Endothelial cell of umbilical vein (primary cell): ENCODE data around the gene NECTIN4. TPM values are rescaled to one million over a fixed set of nuclear protein-coding genes. Genes with fewer than 3 reads are reported as not detected.

Source experiments
- BruUV-seq: library from RNA; stranded (reverse); fragments of 400-500 nt; replicated peaks from 2 replicates; lab custom pipeline; 2021; lab: Mats Ljungman, UMichigan
- CTCF ChIA-PET: fragments of 300-600, 350-600 bp; sonication (Branson Sonifier 250); formaldehyde crosslinking; loops from one replicate; lab custom pipeline; 2021; ENCODE audit warnings: antibody characterized with exemption, inconsistent platforms; lab: Charles Lee
- POLR2A ChIA-PET: fragments of 300-600, 350-600 bp; sonication (Branson Sonifier 250); formaldehyde crosslinking; loops from one replicate; lab custom pipeline; 2021; ENCODE audit warnings: antibody characterized with exemption, inconsistent platforms; lab: Charles Lee
- DNase-seq: peaks from one replicate; pipeline ENCODE4 v3.0.0-alpha.2; 2011; ENCODE audit warnings: low read depth, low spot score
- FAIRE-seq: peaks from 2 replicates; lab custom pipeline; 2011; peaks lifted over from hg19 to GRCh38; lab: Jason Lieb, UNC
- H2AFZ ChIP-seq: 2 replicates; pipeline ENCODE4 v1.6.0; 2012; ENCODE audit warnings: low read depth, low read length, control low read depth, inconsistent platforms
- H3K27ac ChIP-seq: 2 replicates; pipeline ENCODE4 v1.5.1; 2011; ENCODE audit warnings: low read depth, mild to moderate bottlenecking, control low read depth, low read length, moderate library complexity; ENCODE audit not compliant: insufficient read depth
- H3K27me3 ChIP-seq, 2 experiments: 2 replicates each; pipeline versions ENCODE4 v1.6.0 to v1.6.1; 2011; ENCODE audit warnings: low read length in 2 of 2, mixed read lengths in 1 of 2; ENCODE audit not compliant: control insufficient read depth in 2 of 2, insufficient read depth in 2 of 2
- H3K36me3 ChIP-seq, 2 experiments: 2 replicates in 1 of 2; 3 replicates in 1 of 2; pipeline ENCODE4 v1.5.1; 2011; ENCODE audit warnings: low read length in 2 of 2, mild to moderate bottlenecking in 1 of 2, moderate library complexity in 1 of 2; ENCODE audit not compliant: control insufficient read depth in 2 of 2, insufficient read depth in 2 of 2; ENCODE audit errors: extremely low read depth in 1 of 2
- H3K4me1 ChIP-seq: 3 replicates; pipeline ENCODE4 v1.5.1; 2011; ENCODE audit warnings: mild to moderate bottlenecking, low read length; ENCODE audit not compliant: control insufficient read depth, insufficient read depth; ENCODE audit errors: extremely low read depth
- H3K4me2 ChIP-seq: 2 replicates; pipeline ENCODE4 v1.6.1; 2011; ENCODE audit warnings: low read length, control low read depth, mixed read lengths; ENCODE audit not compliant: insufficient read depth
- H3K4me3 ChIP-seq, 3 experiments: fragments of 200-600 bp in 1 of 3; sonication (generic), shearing (Covaris generic) in 1 of 3; replicated peaks in 1 of 3; 2 replicates each; pipeline ENCODE4 v1.5.1; 2011 to 2016; ENCODE audit warnings: control low read depth in 3 of 3, low read length in 3 of 3, mild to moderate bottlenecking in 2 of 3, inconsistent platforms in 1 of 3, low read depth in 1 of 3, moderate library complexity in 1 of 3; ENCODE audit not compliant: insufficient read depth in 1 of 3
- H3K79me2 ChIP-seq: 2 replicates; pipeline ENCODE4 v1.6.0; 2012; ENCODE audit warnings: low read length, inconsistent platforms; ENCODE audit not compliant: control insufficient read depth, insufficient read depth
- H3K9ac ChIP-seq: replicated peaks from 2 replicates; pipeline ENCODE3; 2011; ENCODE audit warnings: low read length, control low read depth; ENCODE audit not compliant: insufficient read depth; ENCODE audit errors: extremely low read depth
- H3K9me1 ChIP-seq: replicated peaks from 3 replicates; pipeline ENCODE4 v1.6.0; 2011; ENCODE audit warnings: mild to moderate bottlenecking, low read length; ENCODE audit not compliant: control insufficient read depth, insufficient read depth; ENCODE audit errors: extremely low read depth
- H3K9me3 ChIP-seq: replicated peaks from 2 replicates; pipeline ENCODE4 v1.5.1; 2012; ENCODE audit warnings: low read length, inconsistent platforms; ENCODE audit not compliant: control insufficient read depth, insufficient read depth
- H4K20me1 ChIP-seq: replicated peaks from 2 replicates; pipeline ENCODE3; 2011; ENCODE audit warnings: mild to moderate bottlenecking, low read length; ENCODE audit not compliant: control insufficient read depth, insufficient read depth; ENCODE audit errors: extremely low read depth
- EZH2 ChIP-seq: IDR thresholded peaks from 2 replicates; pipeline ENCODE4 v1.6.1; 2012; ENCODE audit warnings: borderline replicate concordance, low read depth, mild to moderate bottlenecking, moderate library complexity, low read length, inconsistent platforms; ENCODE audit not compliant: severe bottlenecking
- FOS ChIP-seq: IDR thresholded peaks from 2 replicates; pipeline ENCODE4 v1.6.1; 2011; ENCODE audit warnings: mild to moderate bottlenecking, low read length, moderate library complexity, borderline replicate concordance; ENCODE audit not compliant: insufficient read depth
- GATA2 ChIP-seq: IDR thresholded peaks from 2 replicates; pipeline ENCODE4 v1.7.0; 2011; ENCODE audit warnings: low read depth, mild to moderate bottlenecking, moderate library complexity, mixed read lengths, low read length; ENCODE audit not compliant: insufficient read length, insufficient read depth
- JUN ChIP-seq: IDR thresholded peaks from 2 replicates; pipeline ENCODE4 v1.6.1; 2011; ENCODE audit warnings: borderline replicate concordance, low read depth; ENCODE audit not compliant: insufficient read length, insufficient read depth
- MYC ChIP-seq: IDR thresholded peaks from one replicate; pipeline ENCODE4 v1.6.1; 2011; ENCODE audit warnings: mild to moderate bottlenecking, low read depth, low read length
- POLR2A ChIP-seq: IDR thresholded peaks from 2 replicates; pipeline ENCODE4 v1.6.1; 2012; ENCODE audit warnings: low read depth, mild to moderate bottlenecking, control low read depth, low read length
- POLR2AphosphoS5 ChIP-seq: IDR thresholded peaks from 2 replicates; pipeline ENCODE4 v1.6.1; 2012; ENCODE audit warnings: low read depth, mild to moderate bottlenecking, control low read depth, low read length, moderate library complexity; ENCODE audit not compliant: insufficient read depth
- dilution Hi-C: fragments of 300-500 bp; cut with MboI; formaldehyde crosslinking; loops from one replicate; pipeline ENCODE4 v1.15.0; 2019; ENCODE audit warnings: low sequenced_read_pairs; ENCODE audit not compliant: extremely low pct_ligation_motif_present
- intact Hi-C: fragments of 100-400 bp; cut with micrococcal nuclease; formaldehyde crosslinking; loops from one replicate; pipeline ENCODE4 v1.10.0; 2022
- polyA plus RNA-seq, 4 experiments: library from polyadenylated mRNA; depleted of rRNA in 3 of 4; stranded (reverse) in 3 of 4; unstranded in 1 of 4; fragments of >200 nt; gene quantifications; 2 replicates each; pipeline versions ENCODE4 v1.2.1 to v1.2.3, GENCODE V29; 2011 to 2012; ENCODE audit warnings: missing spikeins in 1 of 4
- total RNA-seq: library from RNA; stranded (reverse); gene quantifications from 2 replicates; pipeline ENCODE4 v1.2.3, GENCODE V29; 2021
- TF ChIP-seq, protein P1 (sequence below): IDR thresholded peaks from 2 replicates; pipeline ENCODE4 v1.6.1; 2011; ENCODE audit not compliant: insufficient read depth, insufficient read length
- TF ChIP-seq, protein P2 (sequence below), 2 donors: IDR thresholded peaks; 1 replicate in 1 of 2; 2 replicates in 1 of 2; pipeline ENCODE4 v1.5.1; 2011; ENCODE audit warnings: low read length in 2 of 2, mild to moderate bottlenecking in 2 of 2, moderate library complexity in 2 of 2, control low read depth in 1 of 2, inconsistent platforms in 1 of 2, low read depth in 1 of 2; ENCODE audit not compliant: insufficient read depth in 1 of 2; ENCODE audit errors: extremely low read depth in 1 of 2

Gene NECTIN4
- total and polyA plus RNA-seq, 2 donors (not counting 3 experiments of a cell fraction or from before 2014, with no cell fraction given), result 0.15 to 0.58 TPM

DNA sequence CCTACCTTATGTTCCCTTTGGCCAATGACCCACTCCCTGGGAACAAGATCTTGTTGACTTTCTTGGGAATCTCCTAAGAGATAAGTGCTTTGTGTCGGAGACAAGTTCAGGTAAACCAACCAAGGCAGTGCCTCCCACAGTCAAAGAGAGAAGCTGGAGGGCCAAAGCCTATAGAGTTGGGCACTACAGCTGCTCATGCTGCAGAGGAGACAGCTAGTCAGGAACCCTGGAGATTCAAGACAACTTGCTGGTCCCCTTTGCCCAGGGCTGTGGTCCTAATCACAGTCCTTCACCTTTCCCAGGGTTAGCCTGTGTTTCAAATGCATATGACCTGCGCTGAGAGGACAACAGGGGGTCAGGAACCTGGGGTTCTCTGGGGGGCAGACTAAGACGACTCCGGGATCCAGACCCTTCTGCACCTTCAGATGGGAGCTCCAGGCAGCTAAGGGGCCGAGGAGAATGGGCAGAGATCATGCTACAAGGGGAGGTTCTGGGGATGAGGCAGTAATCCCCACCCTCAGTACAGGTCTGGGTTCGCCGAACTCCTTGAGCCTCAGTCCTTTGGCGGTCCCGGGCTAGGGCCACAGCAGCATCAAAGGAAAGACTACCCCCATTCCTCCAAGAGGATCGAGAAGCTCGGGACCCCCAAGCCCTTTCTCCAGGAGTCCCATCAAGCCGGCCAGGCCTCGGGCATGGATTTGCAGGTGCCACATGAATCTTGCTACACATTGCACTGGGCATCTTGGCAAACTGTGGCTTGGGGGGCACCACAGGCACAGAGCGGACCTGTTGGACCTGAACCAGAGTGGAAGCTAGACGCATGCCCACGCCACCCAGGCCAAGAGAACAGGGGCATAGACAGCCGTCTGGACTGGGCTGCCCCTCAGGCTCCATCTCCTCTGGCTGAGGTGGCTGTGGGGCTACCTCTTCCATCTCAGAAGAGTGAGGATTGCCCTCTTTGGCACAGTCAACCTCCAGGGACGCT is 41.6 kb downstream of the NECTIN4 start:
- no peaks in the 10 kb centered on the region for H3K9me3 ChIP-seq
- no peak overlapping the region for H2AFZ ChIP-seq
- no peaks in the 10 kb centered on the region for H3K27me3 ChIP-seq
- no peak overlapping the region for H3K27ac ChIP-seq
- CTCF ChIA-PET, result interaction anchor here (0.9 to 11.0 kb wide), 3 partner anchors 23 to 52 kb away, joined by 3 to 181 read pairs (median 3); no protein-coding TSS in a partner anchor
- no peak for TF ChIP-seq MYC
- no peak for TF ChIP-seq POLR2A
- TF ChIP-seq EZH2, result no peak
- TF ChIP-seq, protein P1, sequence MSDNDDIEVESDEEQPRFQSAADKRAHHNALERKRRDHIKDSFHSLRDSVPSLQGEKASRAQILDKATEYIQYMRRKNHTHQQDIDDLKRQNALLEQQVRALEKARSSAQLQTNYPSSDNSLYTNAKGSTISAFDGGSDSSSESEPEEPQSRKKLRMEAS, result no peak
- TF ChIP-seq POLR2AphosphoS5, result no peak
- TF ChIP-seq, protein P2, sequence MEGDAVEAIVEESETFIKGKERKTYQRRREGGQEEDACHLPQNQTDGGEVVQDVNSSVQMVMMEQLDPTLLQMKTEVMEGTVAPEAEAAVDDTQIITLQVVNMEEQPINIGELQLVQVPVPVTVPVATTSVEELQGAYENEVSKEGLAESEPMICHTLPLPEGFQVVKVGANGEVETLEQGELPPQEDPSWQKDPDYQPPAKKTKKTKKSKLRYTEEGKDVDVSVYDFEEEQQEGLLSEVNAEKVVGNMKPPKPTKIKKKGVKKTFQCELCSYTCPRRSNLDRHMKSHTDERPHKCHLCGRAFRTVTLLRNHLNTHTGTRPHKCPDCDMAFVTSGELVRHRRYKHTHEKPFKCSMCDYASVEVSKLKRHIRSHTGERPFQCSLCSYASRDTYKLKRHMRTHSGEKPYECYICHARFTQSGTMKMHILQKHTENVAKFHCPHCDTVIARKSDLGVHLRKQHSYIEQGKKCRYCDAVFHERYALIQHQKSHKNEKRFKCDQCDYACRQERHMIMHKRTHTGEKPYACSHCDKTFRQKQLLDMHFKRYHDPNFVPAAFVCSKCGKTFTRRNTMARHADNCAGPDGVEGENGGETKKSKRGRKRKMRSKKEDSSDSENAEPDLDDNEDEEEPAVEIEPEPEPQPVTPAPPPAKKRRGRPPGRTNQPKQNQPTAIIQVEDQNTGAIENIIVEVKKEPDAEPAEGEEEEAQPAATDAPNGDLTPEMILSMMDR (IDR thresholded peaks at IDR 0.05; ENCODE audit: extremely low read depth in 1 of 2, insufficient read depth in 1 of 2, low read depth in 1 of 2, low read length in 2 of 2), result no peak
- no peak for TF ChIP-seq JUN
- TF ChIP-seq GATA2, result no peak
- no peak for TF ChIP-seq FOS
- DNase-seq (no peak), FAIRE-seq (no peak)
- BruUV-seq, result no TSS peak
- H4K20me1 ChIP-seq, result no peaks in the 10 kb centered on the region
- H3K4me3 ChIP-seq, result no peak overlapping the region
- dilution Hi-C loops, result no loop called here
- H3K36me3 ChIP-seq, result no peaks in the 10 kb centered on the region
- intact Hi-C loops, result no loop called here
- no peaks in the 10 kb centered on the region for H3K9me1 ChIP-seq
- no peak overlapping the region for H3K4me2 ChIP-seq
- H3K9ac ChIP-seq, result no peak overlapping the region
- POLR2A ChIA-PET, result no interaction called here
- peaks cover 10% of the 10 kb centered on the region for H3K4me1 ChIP-seq
- peaks cover 12% of the 10 kb centered on the region for H3K79me2 ChIP-seq
